ENCODE results near the gene EVC2. TPM values are rescaled to one million over a fixed set of nuclear protein-coding genes. Genes with fewer than 3 reads are reported as not detected.

Gene EVC2
- total RNA-seq, 1 donor from 2014 or later = 7.4 TPM

GRCh38 chr4:5572114-5572513 lies 136.2 kb downstream of the EVC2 start:
- Mint-ChIP-seq H3K27ac (ENCODE audit: unreplicated experiment) (no peak overlapping the region), H3K4me1 (ENCODE audit: unreplicated experiment) (peaks cover 7% of the 10 kb centered on the region), H3K9me3 (ENCODE audit: unreplicated experiment) (no peaks in the 10 kb centered on the region), H3K36me3 (ENCODE audit: low read depth, unreplicated experiment) (peaks cover 25% of the 10 kb centered on the region), H3K27me3 (ENCODE audit: unreplicated experiment) (peaks cover 6% of the 10 kb centered on the region), H3K4me3 (ENCODE audit: unreplicated experiment) (no peak overlapping the region)
- DNase-seq (ENCODE audit: low spot score) = no peak
- TF ChIP-seq, protein P1, sequence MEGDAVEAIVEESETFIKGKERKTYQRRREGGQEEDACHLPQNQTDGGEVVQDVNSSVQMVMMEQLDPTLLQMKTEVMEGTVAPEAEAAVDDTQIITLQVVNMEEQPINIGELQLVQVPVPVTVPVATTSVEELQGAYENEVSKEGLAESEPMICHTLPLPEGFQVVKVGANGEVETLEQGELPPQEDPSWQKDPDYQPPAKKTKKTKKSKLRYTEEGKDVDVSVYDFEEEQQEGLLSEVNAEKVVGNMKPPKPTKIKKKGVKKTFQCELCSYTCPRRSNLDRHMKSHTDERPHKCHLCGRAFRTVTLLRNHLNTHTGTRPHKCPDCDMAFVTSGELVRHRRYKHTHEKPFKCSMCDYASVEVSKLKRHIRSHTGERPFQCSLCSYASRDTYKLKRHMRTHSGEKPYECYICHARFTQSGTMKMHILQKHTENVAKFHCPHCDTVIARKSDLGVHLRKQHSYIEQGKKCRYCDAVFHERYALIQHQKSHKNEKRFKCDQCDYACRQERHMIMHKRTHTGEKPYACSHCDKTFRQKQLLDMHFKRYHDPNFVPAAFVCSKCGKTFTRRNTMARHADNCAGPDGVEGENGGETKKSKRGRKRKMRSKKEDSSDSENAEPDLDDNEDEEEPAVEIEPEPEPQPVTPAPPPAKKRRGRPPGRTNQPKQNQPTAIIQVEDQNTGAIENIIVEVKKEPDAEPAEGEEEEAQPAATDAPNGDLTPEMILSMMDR (IDR thresholded peaks at IDR 0.05; ENCODE audit: unreplicated experiment) = no peak

GRCh38 chr4:5571646-5572045 lies 136.7 kb downstream of the EVC2 start:
- peaks cover 7% of the 10 kb centered on the region for H3K4me1 Mint-ChIP-seq (ENCODE audit: unreplicated experiment)
- TF ChIP-seq, protein P1 (IDR thresholded peaks at IDR 0.05; ENCODE audit: unreplicated experiment) = no peak
- no peak for DNase-seq (ENCODE audit: low spot score)
- peaks cover 6% of the 10 kb centered on the region for H3K27me3 Mint-ChIP-seq (ENCODE audit: unreplicated experiment)
- H3K9me3 Mint-ChIP-seq (ENCODE audit: unreplicated experiment) = no peaks in the 10 kb centered on the region
- no peak overlapping the region for H3K27ac Mint-ChIP-seq (ENCODE audit: unreplicated experiment)
- H3K36me3 Mint-ChIP-seq (ENCODE audit: low read depth, unreplicated experiment) = peaks cover 25% of the 10 kb centered on the region
- H3K4me3 Mint-ChIP-seq (ENCODE audit: unreplicated experiment) = no peak overlapping the region

- Mint-ChIP-seq H3K4me1 (ENCODE audit: unreplicated experiment) (peaks cover 7% of the 10 kb centered on the region), H3K36me3 (ENCODE audit: low read depth, unreplicated experiment) (peaks cover 31% of the 10 kb centered on the region), H3K9me3 (ENCODE audit: unreplicated experiment) (no peaks in the 10 kb centered on the region), H3K27ac (ENCODE audit: unreplicated experiment) (no peak overlapping the region), H3K4me3 (ENCODE audit: unreplicated experiment) (no peak overlapping the region), H3K27me3 (ENCODE audit: unreplicated experiment) (peaks cover 6% of the 10 kb centered on the region)
- DNase-seq (ENCODE audit: low spot score) = no peak
- TF ChIP-seq, protein P1 (IDR thresholded peaks at IDR 0.05; ENCODE audit: unreplicated experiment) = no peak
Measured at GRCh38 chr4:5569451-5569850, 138.9 kb downstream of the EVC2 start.

DNA sequence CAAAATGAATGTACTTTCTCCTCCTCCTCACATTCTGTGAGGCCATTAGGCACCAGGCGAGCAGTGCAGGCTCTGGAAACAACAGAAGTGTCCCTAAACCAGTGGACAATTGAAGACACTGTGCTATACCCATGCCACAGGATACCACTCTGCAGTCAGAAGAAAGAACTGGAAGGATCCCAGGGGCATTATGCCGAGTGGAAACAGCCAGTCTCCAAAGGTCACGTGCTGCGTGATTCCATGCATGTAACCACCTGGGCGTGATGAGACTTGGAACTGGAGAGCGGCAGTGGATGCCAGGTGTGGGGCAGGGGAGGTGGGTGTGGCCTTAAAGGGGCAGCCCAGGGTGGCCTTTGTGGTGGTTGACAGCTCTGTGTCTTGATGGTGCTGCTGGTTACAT lies 139.4 kb downstream of the EVC2 start:
- Mint-ChIP-seq H3K4me3 (ENCODE audit: unreplicated experiment) (no peak overlapping the region), H3K27me3 (ENCODE audit: unreplicated experiment) (peaks cover 5% of the 10 kb centered on the region), H3K9me3 (ENCODE audit: unreplicated experiment) (no peaks in the 10 kb centered on the region), H3K4me1 (ENCODE audit: unreplicated experiment) (peaks cover 5% of the 10 kb centered on the region), H3K27ac (ENCODE audit: unreplicated experiment) (no peak overlapping the region), H3K36me3 (ENCODE audit: low read depth, unreplicated experiment) (peaks cover 26% of the 10 kb centered on the region)
- TF ChIP-seq, protein P1 (IDR thresholded peaks at IDR 0.05; ENCODE audit: unreplicated experiment) = no peak
- no peak for DNase-seq (ENCODE audit: low spot score)

GRCh38 chr4:5568336-5568735 lies 140.0 kb downstream of the EVC2 start:
- DNase-seq (ENCODE audit: low spot score) = no peak
- H3K27me3 Mint-ChIP-seq (ENCODE audit: unreplicated experiment) = peaks cover 4% of the 10 kb centered on the region

More at GRCh38 chr4:5568336-5568735, 140.0 kb downstream of the EVC2 start:
- peaks cover 3% of the 10 kb centered on the region for H3K4me1 Mint-ChIP-seq (ENCODE audit: unreplicated experiment)
- no peak overlapping the region for H3K27ac Mint-ChIP-seq (ENCODE audit: unreplicated experiment)
- no peaks in the 10 kb centered on the region for H3K9me3 Mint-ChIP-seq (ENCODE audit: unreplicated experiment)
- peaks cover 21% of the 10 kb centered on the region for H3K36me3 Mint-ChIP-seq (ENCODE audit: low read depth, unreplicated experiment)
- H3K4me3 Mint-ChIP-seq (ENCODE audit: unreplicated experiment) = no peak overlapping the region
- TF ChIP-seq, protein P1 (IDR thresholded peaks at IDR 0.05; ENCODE audit: unreplicated experiment) = no peak

All from endothelial cell (in vitro differentiated cells).